ENCODE measurements around the gene PCDHGC4.

The PCDHGC4 gene

GRCh38 chr5:141484641-141485311 is at the start of gene PCDHGC4:
Gene PCDHGC4, plus strand, starts transcription at chr5:141485030. Its CDS starts 144 bp downstream, at chr5:141485174.
- no peak for DNase-seq (ENCODE audit: low read depth)

GRCh38 chr5:141437221-141437620 is 47.6 kb upstream of the PCDHGC4 start:
- DNase-seq (ENCODE audit: low read depth) = no peak

- no peak for DNase-seq (ENCODE audit: low read depth)
Measured at GRCh38 chr5:141439411-141440141, 45.3 kb upstream of the PCDHGC4 start.

GRCh38 chr5:141440341-141440740 is 44.5 kb upstream of the PCDHGC4 start:
- no peak for DNase-seq (ENCODE audit: low read depth)

GRCh38 chr5:141441571-141442170 is 43.2 kb upstream of the PCDHGC4 start:
- DNase-seq (ENCODE audit: low read depth) = no peak

- no peak for DNase-seq (ENCODE audit: low read depth)
Measured at GRCh38 chr5:141465351-141465750, 19.5 kb upstream of the PCDHGC4 start.

GRCh38 chr5:141475625-141476131 is 9.2 kb upstream of the PCDHGC4 start, which contains the start of gene PCDHGC3:
Gene PCDHGC3, plus strand, starts transcription at chr5:141475966. Its CDS starts 151 bp downstream, at chr5:141476117.
- DNase-seq (ENCODE audit: low read depth) = no peak

- no peak for DNase-seq (ENCODE audit: low read depth)
Measured at GRCh38 chr5:141476132-141476911, 8.5 kb upstream of the PCDHGC4 start.

GRCh38 chr5:141477044-141477575 is 7.7 kb upstream of the PCDHGC4 start:
- no peak for DNase-seq (ENCODE audit: low read depth)

- no peak for DNase-seq (ENCODE audit: low read depth)
Measured at GRCh38 chr5:141477815-141478214, 7.0 kb upstream of the PCDHGC4 start.

- no peak for DNase-seq (ENCODE audit: low read depth)
Measured at GRCh38 chr5:141478321-141478945, 6.4 kb upstream of the PCDHGC4 start.

GRCh38 chr5:141479776-141480175 is 5.1 kb upstream of the PCDHGC4 start:
- DNase-seq (ENCODE audit: low read depth) = no peak

GRCh38 chr5:141483902-141484301 is 928 bp upstream of the PCDHGC4 start:
- DNase-seq (ENCODE audit: low read depth) = no peak

- no peak for DNase-seq (ENCODE audit: low read depth)
Measured at GRCh38 chr5:141484310-141484640, 555 bp upstream of the PCDHGC4 start.

GRCh38 chr5:141485321-141486055 is 658 bp downstream of the PCDHGC4 start:
- no peak for DNase-seq (ENCODE audit: low read depth)

- no peak for DNase-seq (ENCODE audit: low read depth)
Measured at GRCh38 chr5:141486091-141486490, 1.3 kb downstream of the PCDHGC4 start.

- DNase-seq (ENCODE audit: low read depth) = no peak
Measured at GRCh38 chr5:141487131-141487530, 2.3 kb downstream of the PCDHGC4 start.

- no peak for DNase-seq (ENCODE audit: low read depth)
Measured at GRCh38 chr5:141488591-141489561, 4.0 kb downstream of the PCDHGC4 start, which contains the start of gene PCDHGC5. Gene PCDHGC5, plus strand, starts transcription at chr5:141489081. Its CDS starts 160 bp downstream, at chr5:141489241.

GRCh38 chr5:141489841-141490240 is 5.0 kb downstream of the PCDHGC4 start:
- no peak for DNase-seq (ENCODE audit: low read depth)
